Sigmoid colon (tissue), 4 donors: Measurements from ENCODE around the gene GRIA1.

ENCODE experiments used
- CTCF ChIP-seq, 4 experiments: fragments of 450-650 bp in 3 of 4; fragments of 200-600 bp in 1 of 4; IDR thresholded peaks; one replicate each; pipeline ENCODE4 v1.5.1; 2016 to 2019; ENCODE audit warnings: antibody characterized with exemption in 4 of 4, mild to moderate bottlenecking in 3 of 4, moderate library complexity in 2 of 4
- EP300 ChIP-seq, 4 donors: sonication (generic); formaldehyde crosslinking; IDR thresholded peaks; one replicate each; pipeline ENCODE4 v1.6.1; 2017; ENCODE audit warnings: antibody characterized with exemption in 4 of 4
- POLR2A ChIP-seq, 2 donors: fragments of 450-650 bp; IDR thresholded peaks; one replicate each; pipeline ENCODE4 v1.6.1; 2016; ENCODE audit warnings: antibody characterized with exemption in 2 of 2, mild to moderate bottlenecking in 2 of 2, moderate library complexity in 2 of 2
- POLR2AphosphoS5 ChIP-seq, 4 donors: sonication (generic); formaldehyde crosslinking; IDR thresholded peaks; one replicate each; pipeline ENCODE4 v1.6.1; 2017; ENCODE audit warnings: antibody characterized with exemption in 4 of 4

- no peak for TF ChIP-seq EP300 (IDR thresholded peaks at IDR 0.05)
- no peak for TF ChIP-seq CTCF (IDR thresholded peaks at IDR 0.05)
- no peak for TF ChIP-seq POLR2A (IDR thresholded peaks at IDR 0.05)
- TF ChIP-seq POLR2AphosphoS5 (IDR thresholded peaks at IDR 0.05), result no peak
Observed at GRCh38 chr5:153626836-153627235, 136.4 kb downstream of the GRIA1 start.
